HG03354 (cell line): ENCODE results near the gene RHOT1.
"Not testable (repeated sequence)": the region's sequence is repeated elsewhere in the genome, so short reads cannot be mapped to it uniquely, and the experiment has no call there.

Experiments used
- ATAC-seq: cut with Tn5 transposase; IDR thresholded peaks from one replicate; pipeline ENCODE4 v1.9.1; 2021; ENCODE audit warnings: mild to moderate bottlenecking; ENCODE audit not compliant: unreplicated experiment, poor library complexity, severe bottlenecking

Gene RHOT1

GRCh38 chr17:32157225-32157624, 14.9 kb downstream of the RHOT1 start:
- no peak for ATAC-seq

GRCh38 chr17:32158870-32159585, 16.7 kb downstream of the RHOT1 start:
- ATAC-seq, result no peak

DNA sequence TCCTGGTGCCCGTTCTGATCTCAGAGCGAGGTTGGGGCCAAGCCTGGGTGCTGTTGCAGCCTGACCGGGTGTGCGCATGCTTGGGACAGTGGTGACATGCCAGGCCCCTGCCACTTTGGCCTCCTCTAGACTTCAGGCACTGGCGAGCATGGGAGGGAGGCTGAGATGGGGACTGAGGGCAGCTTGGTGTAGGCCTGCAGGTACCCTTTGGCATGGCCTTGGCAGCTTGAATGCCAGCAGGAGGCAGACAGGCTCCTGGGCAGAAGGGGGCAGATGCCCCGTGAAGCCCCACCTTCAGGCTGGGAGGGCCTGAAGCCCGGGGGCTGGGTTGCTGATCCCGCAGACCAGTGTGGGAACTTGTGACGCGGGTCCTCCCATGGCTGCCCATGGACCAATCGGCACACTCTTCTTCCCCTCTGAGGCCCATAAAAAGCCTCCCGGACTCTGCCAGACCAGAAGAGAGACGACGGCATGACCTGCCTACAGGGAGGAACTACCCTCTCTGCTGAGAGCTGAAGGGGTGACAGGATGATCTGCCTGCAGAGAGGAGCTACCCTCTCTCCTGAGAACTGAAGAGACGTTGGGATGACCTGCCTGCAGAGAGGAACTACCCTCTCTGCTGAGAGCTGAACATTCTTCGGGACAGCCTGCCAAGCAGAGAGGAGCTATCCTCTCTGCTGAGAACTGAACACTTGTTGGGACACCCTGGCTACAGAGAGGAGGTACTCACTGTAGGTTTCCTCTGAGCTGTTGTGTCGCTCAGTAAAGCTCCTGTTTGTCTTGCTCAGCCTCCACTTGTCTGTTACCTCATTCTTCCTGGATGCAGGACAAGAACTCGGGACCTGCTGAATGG, 17.5 kb downstream of the RHOT1 start:
- no peak for ATAC-seq

- no peak for ATAC-seq
Observed at GRCh38 chr17:32160526-32160925, 18.2 kb downstream of the RHOT1 start.

DNA sequence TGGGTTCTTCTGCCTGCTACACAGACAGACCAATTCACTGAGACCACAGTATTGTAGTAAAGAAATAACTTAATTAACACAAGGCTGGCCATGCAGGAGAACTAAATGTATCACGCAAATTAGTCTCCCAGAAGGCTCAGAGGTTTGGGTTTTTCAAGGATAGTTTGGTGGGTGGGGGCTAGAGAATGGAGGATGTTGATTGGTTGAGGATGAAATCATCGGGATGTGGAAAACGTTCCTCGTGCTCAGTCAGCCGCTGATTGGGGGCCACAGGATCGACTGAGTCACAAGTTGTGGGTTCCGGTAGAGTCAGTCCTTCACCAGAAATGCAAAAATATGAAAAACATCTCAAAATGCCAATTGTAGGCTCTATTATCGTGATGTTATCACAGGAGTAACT, 18.7 kb downstream of the RHOT1 start:
- no peak for ATAC-seq

DNA sequence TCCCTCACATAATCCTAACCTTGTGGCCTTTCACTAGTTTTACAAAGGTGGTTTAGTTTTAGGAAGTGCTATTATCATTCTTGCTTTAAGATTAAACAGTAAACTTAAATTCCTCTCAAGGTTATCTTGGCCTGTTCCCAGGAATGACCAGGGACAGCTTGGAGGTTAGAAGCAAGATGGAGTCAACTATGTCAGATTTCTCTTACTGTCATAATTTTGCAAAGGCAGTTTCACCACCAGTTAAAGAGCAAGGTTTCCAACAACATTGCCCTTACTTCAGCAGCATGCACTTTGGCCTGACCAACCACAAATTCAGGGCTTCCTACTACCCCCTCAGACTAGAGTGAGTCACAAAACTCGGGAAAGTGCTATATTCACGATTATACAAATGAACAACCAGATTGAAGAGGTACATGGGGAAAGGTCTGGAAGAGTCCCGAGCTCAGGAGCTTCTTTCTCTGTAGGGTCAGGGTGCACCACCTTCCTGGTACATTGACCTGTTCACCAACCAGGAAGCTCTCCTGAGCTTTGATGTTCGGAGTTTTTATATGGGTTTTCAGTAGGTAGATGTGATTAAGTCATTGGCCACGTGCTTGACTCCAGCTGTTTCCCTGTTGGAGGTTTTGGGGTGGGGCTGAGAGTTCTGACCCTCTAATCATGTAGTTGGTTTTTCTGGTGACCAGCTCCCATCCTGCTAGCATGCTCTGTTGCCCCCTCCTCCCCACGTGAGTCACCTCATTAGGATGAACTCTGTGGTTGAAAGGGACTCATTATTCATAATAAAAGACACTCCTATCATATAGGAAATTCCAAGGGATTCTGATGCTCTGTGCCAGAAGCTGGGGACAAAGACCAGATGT, 19.4 kb downstream of the RHOT1 start:
- ATAC-seq, result no peak

DNA sequence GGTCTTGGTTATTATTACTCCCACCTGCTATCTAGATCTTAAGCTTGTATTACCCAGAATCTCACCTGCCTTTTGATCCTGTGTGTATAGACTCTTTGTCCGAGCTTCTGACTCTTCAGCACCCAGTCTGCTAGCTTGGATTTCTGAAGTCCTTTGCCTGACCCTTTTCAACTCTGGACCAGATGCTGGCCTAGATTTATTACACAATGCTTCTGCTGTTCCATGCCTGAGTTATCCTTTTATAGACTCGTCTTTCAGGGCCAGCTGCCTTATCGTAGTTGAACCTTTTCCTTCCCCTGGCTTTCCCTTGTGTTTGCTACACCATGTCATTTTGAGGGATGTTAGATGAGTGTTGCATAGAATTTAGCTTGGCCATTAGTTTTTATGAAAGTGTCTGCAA, 32.6 kb downstream of the RHOT1 start:
- no peak for ATAC-seq

GRCh38 chr17:32178679-32179078, 36.4 kb downstream of the RHOT1 start:
- ATAC-seq, result not testable (repeated sequence)

DNA sequence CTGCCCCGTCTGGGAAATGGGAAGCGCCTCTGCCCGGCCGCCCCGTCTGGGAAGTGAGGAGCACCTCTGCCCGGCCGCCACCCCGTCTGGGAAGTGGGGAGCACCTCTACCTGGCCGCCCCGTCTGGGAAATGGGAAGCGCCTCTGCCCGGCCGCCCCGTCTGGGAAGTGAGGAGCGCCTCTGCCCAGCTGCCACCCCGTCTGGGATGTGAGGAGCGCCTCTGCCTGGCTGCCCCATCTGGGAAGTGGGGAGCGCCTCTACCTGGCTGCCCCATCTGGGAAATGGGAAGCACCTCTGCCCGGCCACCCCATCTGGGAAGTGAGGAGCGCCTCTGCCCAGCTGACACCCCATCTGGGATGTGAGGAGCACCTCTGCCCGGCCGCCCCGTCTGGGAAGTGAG, 36.8 kb downstream of the RHOT1 start:
- ATAC-seq, result not testable (repeated sequence)

GRCh38 chr17:32179526-32179925, 37.2 kb downstream of the RHOT1 start:
- ATAC-seq, result not testable (repeated sequence)

GRCh38 chr17:32180262-32180661, 38.0 kb downstream of the RHOT1 start:
- not testable (repeated sequence) for ATAC-seq

DNA sequence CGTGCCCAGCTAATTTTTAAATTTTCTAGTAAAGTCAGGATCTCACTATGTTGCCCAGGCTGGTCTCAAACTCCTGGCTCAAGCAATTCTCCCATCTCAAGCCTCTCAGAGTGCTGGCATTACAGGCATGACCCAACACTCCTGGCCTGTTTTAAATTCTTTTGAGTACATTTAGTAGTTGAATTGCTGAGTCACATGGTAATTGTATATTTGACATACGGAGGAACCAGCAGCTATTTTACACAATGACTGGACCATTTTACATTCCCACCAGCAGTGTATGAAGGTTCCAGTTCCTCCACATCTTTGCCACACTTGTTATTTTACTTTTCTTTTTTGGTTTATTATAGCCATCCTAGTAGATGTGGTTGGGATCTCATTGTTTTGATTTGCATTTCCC, 43.6 kb downstream of the RHOT1 start:
- no peak for ATAC-seq

- ATAC-seq, result no peak
Observed at GRCh38 chr17:32187271-32187670, 45.0 kb downstream of the RHOT1 start.

- no peak for ATAC-seq
Observed at GRCh38 chr17:32189343-32189742, 47.0 kb downstream of the RHOT1 start.

DNA sequence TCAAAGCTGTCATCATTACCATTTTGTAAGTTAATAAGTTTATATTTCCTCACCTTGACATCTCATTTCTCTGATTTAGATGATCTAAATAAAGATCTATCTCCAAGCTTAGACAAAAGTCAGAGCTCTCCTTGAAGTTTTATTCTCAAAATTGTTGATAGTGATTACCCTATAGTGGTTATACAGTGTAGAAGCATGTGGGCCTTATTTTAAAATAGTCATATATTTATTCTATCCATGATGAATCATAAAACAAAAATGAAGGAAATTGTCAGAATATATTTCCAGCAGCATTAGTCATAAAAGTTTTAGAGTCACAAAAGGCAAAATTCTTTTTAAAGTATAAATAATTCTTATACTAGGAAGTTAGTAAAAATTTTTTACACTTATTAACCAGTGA, 49.0 kb downstream of the RHOT1 start:
- ATAC-seq, result no peak

DNA sequence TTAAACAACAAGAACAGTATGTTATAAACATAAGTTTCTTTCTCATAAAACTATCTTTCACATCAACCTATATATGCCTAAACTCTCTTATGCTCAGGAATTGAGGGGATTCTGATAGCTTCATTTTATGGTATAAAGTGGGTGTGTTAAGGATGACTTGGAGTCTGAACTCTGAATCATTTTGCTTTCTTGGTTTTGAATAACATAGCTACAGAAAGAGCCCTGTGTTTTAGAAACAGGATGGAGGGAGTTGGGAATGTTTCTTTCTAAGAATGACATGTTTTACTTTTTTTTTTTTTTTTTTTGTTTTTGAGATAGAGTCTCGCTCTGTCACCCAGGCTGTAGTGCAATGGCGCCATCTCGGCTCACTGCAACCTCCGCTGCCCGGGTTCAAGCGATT, 50.1 kb downstream of the RHOT1 start:
- ATAC-seq, result no peak

DNA sequence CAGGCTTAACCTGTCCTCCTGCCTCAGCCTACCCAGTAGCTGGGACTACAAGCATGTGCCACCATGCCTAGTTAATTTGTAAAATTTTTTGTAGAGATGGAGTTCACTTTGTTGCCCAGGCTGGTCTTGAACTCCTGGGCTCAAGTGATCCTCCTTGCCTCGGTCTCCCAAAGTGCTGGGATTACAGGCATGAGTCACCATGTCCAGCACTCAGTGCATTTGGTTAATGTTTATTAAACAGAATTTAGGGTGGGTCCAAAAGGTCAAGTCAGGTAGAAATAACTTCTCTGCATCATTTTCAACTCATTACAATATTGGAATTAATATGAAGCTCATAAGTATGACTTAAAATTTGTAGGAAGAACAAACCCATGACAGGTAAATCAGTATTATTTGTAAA, 55.7 kb downstream of the RHOT1 start:
- ATAC-seq, result no peak

DNA sequence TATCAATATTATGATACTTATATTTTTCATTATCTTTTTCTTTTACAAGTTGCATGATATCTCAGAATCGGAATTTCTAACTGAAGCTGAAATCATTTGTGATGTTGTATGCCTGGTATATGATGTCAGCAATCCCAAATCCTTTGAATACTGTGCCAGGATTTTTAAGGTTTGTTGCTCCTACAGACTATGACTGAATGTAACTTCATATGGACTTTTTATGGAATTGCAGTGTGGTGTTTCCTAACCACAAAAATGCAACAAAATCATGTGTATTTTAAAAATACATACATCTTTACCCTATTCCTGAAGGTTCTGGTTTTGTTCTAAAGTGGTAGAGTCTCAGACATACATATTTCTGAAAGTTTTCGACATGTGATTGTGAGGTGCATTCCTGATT, 64.6 kb downstream of the RHOT1 start:
- ATAC-seq, result no peak

DNA sequence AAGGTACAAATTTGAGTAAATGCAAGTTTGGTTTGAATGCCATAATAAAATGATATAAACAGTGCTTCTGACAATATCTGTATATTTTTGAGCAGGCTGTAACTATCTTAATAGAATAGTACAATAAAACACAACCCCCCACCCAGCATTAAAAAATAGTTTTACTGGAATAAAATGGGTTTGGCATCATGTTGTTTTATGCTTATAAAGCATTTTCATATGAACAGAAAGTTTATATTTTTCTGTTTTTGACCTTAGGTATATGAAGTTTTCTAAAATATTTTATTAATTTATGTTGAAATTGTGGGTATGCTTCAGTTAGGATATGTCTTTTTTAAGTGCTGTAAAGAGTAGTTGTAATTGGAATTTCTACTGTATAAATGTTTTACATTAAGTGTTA, 66.1 kb downstream of the RHOT1 start:
- no peak for ATAC-seq

DNA sequence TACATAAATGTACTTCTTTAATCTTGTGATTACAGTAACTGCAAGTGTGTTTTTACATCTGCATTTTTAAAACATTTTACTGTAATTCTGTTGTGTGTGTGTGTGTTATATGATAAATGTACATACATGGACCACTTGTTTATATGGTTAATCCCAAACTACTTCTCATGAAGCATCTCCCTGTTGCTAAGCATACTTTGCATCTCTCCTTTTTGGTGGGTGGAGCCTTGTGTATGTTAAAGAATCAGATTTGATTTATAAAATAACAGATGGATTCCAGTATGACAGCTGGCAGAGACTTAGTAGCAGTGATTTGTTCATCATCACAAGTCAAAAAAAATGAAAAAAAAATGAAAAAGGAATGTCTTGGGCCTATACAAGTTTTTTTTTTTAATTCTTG, 67.3 kb downstream of the RHOT1 start:
- ATAC-seq, result no peak
